ENCODE measurements around the gene AIRE. TPM values are rescaled to one million over a fixed set of nuclear protein-coding genes. Genes with fewer than 3 reads are reported as not detected.
"Not testable (repeated sequence)": the region's sequence is repeated elsewhere in the genome, so short reads cannot be mapped to it uniquely, and the experiment has no call there.

AIRE gene
- total and polyA plus RNA-seq, 4 donors: 0.05 TPM; not detected in 3

GRCh38 chr21:44247904-44248303 lies 37.8 kb upstream of the AIRE start:
- not testable (repeated sequence) for H3K4me3 ChIP-seq (ENCODE audit: low read depth in 1 of 3, low read length in 3 of 3); DNase-seq (ENCODE audit: low spot score); H3K36me3 ChIP-seq (ENCODE audit: control insufficient read depth in 4 of 4, insufficient read depth in 3 of 4, low read depth in 1 of 4, low read length in 3 of 4); H3K9me3 ChIP-seq (ENCODE audit: control insufficient read depth in 4 of 4, low read length in 3 of 4); H3K4me1 ChIP-seq (ENCODE audit: control insufficient read depth in 4 of 4, insufficient read depth in 4 of 4, low read length in 3 of 4); H3K27me3 ChIP-seq (ENCODE audit: control insufficient read depth in 4 of 4, insufficient read depth in 4 of 4, low read length in 3 of 4); H3K9ac ChIP-seq (ENCODE audit: low read depth in 1 of 2, low read length in 2 of 2); H3K27ac ChIP-seq (ENCODE audit: low read depth in 1 of 2, low read length in 2 of 2)
- WGBS: no CpG with 5 or more reads among the region's 17 CpGs

GRCh38 chr21:44249204-44250037 lies 36.3 kb upstream of the AIRE start:
- H3K9me3 ChIP-seq (ENCODE audit: control insufficient read depth in 4 of 4, low read length in 3 of 4): not testable (repeated sequence)
- no CpG with 5 or more reads among the region's 33 CpGs for WGBS

DNA sequence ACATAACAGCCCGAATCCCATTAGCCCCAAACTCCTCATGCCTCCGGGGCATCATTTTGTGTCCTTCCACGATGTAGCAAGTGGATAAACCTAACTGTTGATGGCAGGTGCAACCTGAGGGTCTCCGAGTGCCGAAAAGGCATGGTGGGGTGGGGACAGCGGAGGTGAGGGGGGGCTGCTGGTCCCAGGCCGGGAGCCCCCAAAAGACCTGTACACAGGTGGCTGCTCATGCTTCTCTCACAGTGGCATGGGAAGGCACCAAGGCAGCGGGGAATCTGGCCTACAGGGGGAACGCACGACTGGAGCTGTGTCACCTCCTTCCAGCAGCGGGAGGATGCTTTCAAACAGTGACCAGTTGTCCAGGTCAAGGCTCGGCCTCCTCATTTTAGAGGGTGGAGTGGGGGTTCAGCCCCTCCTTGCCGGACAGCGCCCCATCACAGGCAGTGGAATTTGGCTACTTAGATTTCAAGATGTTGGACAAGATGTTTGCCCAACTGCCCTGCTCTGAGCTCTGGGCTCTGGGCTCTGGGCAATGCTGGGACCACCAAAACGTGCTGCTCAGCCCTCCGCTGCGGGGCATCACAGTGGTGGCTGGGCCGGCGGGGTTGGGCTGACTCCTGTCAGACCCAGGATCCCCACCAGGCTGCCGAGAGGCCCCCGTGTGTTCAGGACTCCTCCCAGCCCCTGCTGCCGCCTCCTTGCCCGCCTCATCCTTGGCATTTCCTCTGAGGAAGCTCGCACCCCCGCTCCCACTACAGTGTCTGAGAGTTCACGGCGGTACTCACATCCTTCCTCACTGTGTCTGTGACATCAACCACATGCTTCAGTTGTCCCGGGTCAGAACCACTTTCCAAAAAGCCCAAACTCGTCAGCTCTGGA lies 31.6 kb upstream of the AIRE start:
- 82% methylated on average over 29 of the region's 29 CpGs for WGBS
- Histone ChIP-seq H3K36me3 (ENCODE audit: control insufficient read depth in 4 of 4, insufficient read depth in 3 of 4, low read depth in 1 of 4, low read length in 3 of 4) (no peaks in the 10 kb centered on the region), H3K27ac (ENCODE audit: low read depth in 1 of 2, low read length in 2 of 2) (no peak overlapping the region), H3K27me3 (ENCODE audit: control insufficient read depth in 4 of 4, insufficient read depth in 4 of 4, low read length in 3 of 4) (no peaks in the 10 kb centered on the region), H3K9ac (ENCODE audit: low read depth in 1 of 2, low read length in 2 of 2) (no peak overlapping the region), H3K9me3 (ENCODE audit: control insufficient read depth in 4 of 4, low read length in 3 of 4) (no peaks in the 10 kb centered on the region), H3K4me3 (ENCODE audit: low read depth in 1 of 3, low read length in 3 of 3) (no peak overlapping the region), H3K4me1 (ENCODE audit: control insufficient read depth in 4 of 4, insufficient read depth in 4 of 4, low read length in 3 of 4) (no peaks in the 10 kb centered on the region)
- no peak for TF ChIP-seq FOXA2 (IDR thresholded peaks at IDR 0.05)
- TF ChIP-seq HNF4G (IDR thresholded peaks at IDR 0.05): no peak
- no peak for TF ChIP-seq RXRA (IDR thresholded peaks at IDR 0.05)
- TF ChIP-seq CTCF (IDR thresholded peaks at IDR 0.05; ENCODE audit: low read depth, low read length, missing input control): no peak
- no peak for TF ChIP-seq GABPA (IDR thresholded peaks at IDR 0.05 in 1 of 2, conservative IDR thresholded peaks at IDR 0.05 in 1 of 2)
- DNase-seq (ENCODE audit: low spot score): no peak

More at GRCh38 chr21:44249204-44250037, 36.3 kb upstream of the AIRE start:
- H3K4me3 ChIP-seq (ENCODE audit: low read depth in 1 of 3, low read length in 3 of 3); H3K27ac ChIP-seq (ENCODE audit: low read depth in 1 of 2, low read length in 2 of 2); H3K36me3 ChIP-seq (ENCODE audit: control insufficient read depth in 4 of 4, insufficient read depth in 3 of 4, low read depth in 1 of 4, low read length in 3 of 4); H3K9ac ChIP-seq (ENCODE audit: low read depth in 1 of 2, low read length in 2 of 2); H3K4me1 ChIP-seq (ENCODE audit: control insufficient read depth in 4 of 4, insufficient read depth in 4 of 4, low read length in 3 of 4); DNase-seq (ENCODE audit: low spot score); H3K27me3 ChIP-seq (ENCODE audit: control insufficient read depth in 4 of 4, insufficient read depth in 4 of 4, low read length in 3 of 4): not testable (repeated sequence)

- no peak overlapping the region for H3K27ac ChIP-seq (ENCODE audit: low read depth in 1 of 2, low read length in 2 of 2)
- TF ChIP-seq, protein P1, sequence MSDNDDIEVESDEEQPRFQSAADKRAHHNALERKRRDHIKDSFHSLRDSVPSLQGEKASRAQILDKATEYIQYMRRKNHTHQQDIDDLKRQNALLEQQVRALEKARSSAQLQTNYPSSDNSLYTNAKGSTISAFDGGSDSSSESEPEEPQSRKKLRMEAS (IDR thresholded peaks at IDR 0.05): no peak
- TF ChIP-seq JUND (IDR thresholded peaks at IDR 0.05): no peak
- no peak for TF ChIP-seq CTCF (IDR thresholded peaks at IDR 0.05; ENCODE audit: low read depth, low read length, missing input control)
- TF ChIP-seq SP1 (IDR thresholded peaks at IDR 0.05): no peak
- TF ChIP-seq YY1 (IDR thresholded peaks at IDR 0.05): no peak
- no peak for TF ChIP-seq EGR1 (IDR thresholded peaks at IDR 0.05; ENCODE audit: low read depth in 2 of 2)
- no peak for TF ChIP-seq NR2F2 (IDR thresholded peaks at IDR 0.05)
- no peak for TF ChIP-seq ZBTB33 (IDR thresholded peaks at IDR 0.05)
- TF ChIP-seq RXRA (IDR thresholded peaks at IDR 0.05): no peak
- TF ChIP-seq GABPA (IDR thresholded peaks at IDR 0.05 in 1 of 2, conservative IDR thresholded peaks at IDR 0.05 in 1 of 2): no peak
- WGBS: 94% methylated on average over 11 of the region's 11 CpGs
Measured at GRCh38 chr21:44255511-44255981, 30.1 kb upstream of the AIRE start.

More at GRCh38 chr21:44255511-44255981, 30.1 kb upstream of the AIRE start:
- H3K4me1 ChIP-seq (ENCODE audit: control insufficient read depth in 4 of 4, insufficient read depth in 4 of 4, low read length in 3 of 4): no peaks in the 10 kb centered on the region
- H3K4me3 ChIP-seq (ENCODE audit: low read depth in 1 of 3, low read length in 3 of 3): no peak overlapping the region
- no peaks in the 10 kb centered on the region for H3K9me3 ChIP-seq (ENCODE audit: control insufficient read depth in 4 of 4, low read length in 3 of 4)
- DNase-seq (ENCODE audit: low spot score): no peak
- H3K27me3 ChIP-seq (ENCODE audit: control insufficient read depth in 4 of 4, insufficient read depth in 4 of 4, low read length in 3 of 4): no peaks in the 10 kb centered on the region
- no peak overlapping the region for H3K9ac ChIP-seq (ENCODE audit: low read depth in 1 of 2, low read length in 2 of 2)
- no peaks in the 10 kb centered on the region for H3K36me3 ChIP-seq (ENCODE audit: control insufficient read depth in 4 of 4, insufficient read depth in 3 of 4, low read depth in 1 of 4, low read length in 3 of 4)
